ENCODE data around the gene CLASP2.

The CLASP2 gene

DNA sequence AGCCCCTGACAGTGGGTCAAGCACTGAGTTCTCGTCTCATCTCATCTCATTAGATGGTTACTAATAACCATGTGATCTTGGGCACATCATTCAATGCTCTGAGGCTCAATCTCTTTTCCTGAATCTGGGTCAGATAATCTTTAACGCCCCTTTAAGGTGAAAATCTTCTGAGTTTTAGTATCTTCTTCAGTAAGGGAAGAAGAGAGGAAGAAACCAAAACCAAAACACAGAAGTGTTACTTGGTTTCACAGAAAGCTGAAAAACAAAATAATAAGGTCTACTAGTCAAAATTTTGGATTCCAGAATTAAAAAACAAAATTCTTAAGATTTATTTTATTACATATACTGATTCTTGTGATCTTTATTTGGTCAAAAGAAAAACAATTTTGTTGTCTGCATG, 78.2 kb downstream of the CLASP2 start:
- DNase-seq, result no peak
- Mint-ChIP-seq H3K9me3 (no peaks in the 10 kb centered on the region), H3K27me3 (no peaks in the 10 kb centered on the region), H3K27ac (no peak overlapping the region), H3K36me3 (peaks cover 5% of the 10 kb centered on the region), H3K4me1 (peaks cover 3% of the 10 kb centered on the region), H3K4me3 (no peak overlapping the region)
- CTCF ChIA-PET, result interaction anchor here (2.7 kb wide), 1 partner anchor 147 kb away, joined by 13 read pairs; no protein-coding TSS in a partner anchor

DNA sequence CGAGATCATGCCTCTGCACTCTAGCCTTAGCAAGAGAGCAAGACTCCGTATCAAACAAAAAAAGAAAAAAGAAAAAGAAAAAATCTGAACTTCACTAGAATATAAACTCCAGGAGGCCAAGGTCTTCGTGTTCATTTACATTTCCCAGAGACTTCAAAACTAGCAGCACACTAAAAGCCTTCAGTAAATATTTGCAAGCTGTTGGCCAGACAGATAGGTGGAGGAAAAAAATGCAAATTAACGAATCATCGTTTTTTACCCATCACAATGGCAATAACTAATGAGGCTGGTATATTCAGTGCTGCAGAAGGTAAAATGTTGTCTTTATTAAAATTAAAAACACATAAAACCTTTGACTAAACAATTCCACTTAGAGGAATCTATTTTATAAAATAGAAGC, 80.6 kb downstream of the CLASP2 start:
- Mint-ChIP-seq H3K27ac (no peak overlapping the region), H3K4me3 (no peak overlapping the region), H3K9me3 (no peaks in the 10 kb centered on the region), H3K36me3 (no peaks in the 10 kb centered on the region), H3K4me1 (peaks cover 3% of the 10 kb centered on the region), H3K27me3 (no peaks in the 10 kb centered on the region)
- DNase-seq, result no peak
- CTCF ChIA-PET, result interaction anchor here (0.9 to 3.2 kb wide), 7 partner anchors 52 to 154 kb away, joined by 3 to 28 read pairs (median 5); no protein-coding TSS in a partner anchor

DNA sequence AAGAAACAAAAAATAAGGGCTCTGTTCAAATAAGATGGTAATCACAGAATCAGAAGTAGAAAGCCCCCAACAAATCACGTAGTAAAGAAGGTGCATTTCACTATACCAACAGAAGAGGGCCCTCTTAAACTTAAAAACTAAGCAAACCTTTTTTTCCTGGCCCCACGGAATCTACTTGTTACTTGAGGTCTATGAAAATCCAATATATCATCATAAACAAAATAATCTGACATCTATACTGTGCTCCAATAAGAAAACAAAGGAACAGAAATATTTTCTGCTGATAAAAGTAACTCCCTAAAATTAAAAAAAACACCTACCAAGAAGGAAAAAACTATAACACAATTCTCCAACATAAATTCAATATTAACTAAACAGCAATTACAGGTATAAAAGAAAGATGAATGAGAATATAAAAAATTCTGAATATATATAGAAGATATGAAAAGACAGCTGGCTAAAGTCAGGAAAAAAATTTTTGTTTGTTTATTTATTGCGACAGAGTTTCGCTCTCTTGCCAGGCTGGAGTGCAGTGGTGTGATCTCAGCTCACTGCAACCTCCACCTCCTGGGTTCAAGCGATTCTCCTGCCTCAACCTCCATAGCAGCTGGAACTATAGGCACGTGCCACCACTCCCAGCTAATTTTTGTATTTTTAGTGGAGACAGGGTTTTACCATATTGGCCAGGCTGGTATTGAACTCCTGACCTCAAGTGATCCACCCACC, 81.8 kb downstream of the CLASP2 start:
- Mint-ChIP-seq H3K9me3 (no peaks in the 10 kb centered on the region), H3K27me3 (no peaks in the 10 kb centered on the region), H3K36me3 (no peaks in the 10 kb centered on the region), H3K27ac (no peak overlapping the region), H3K4me3 (no peak overlapping the region), H3K4me1 (peaks cover 3% of the 10 kb centered on the region)
- CTCF ChIA-PET, result interaction anchor here (0.8 to 3.2 kb wide), 7 partner anchors 53 to 155 kb away, joined by 3 to 28 read pairs (median 5); no protein-coding TSS in a partner anchor
- DNase-seq, result no peak

DNA sequence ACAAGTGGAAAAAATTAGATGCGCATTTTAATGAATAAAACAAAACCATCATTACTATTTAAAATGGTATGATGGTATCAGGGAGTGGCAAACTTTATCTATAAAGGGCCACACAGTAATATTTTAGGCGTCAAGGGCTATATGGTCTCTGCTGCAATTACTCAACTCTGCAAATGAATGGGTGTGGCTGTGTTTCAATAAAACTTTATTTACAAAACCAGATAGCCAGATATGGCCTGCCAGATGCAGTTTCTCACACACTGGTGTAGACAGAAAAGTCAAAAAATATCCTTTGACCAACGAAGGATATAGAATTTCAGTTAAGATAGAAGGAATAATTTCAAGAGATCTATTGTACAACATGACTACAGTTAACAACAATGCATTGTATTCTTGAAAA, 83.8 kb downstream of the CLASP2 start:
- CTCF ChIA-PET, result interaction anchor here (1.3 kb wide), 1 partner anchor 153 kb away, joined by 5 read pairs; no protein-coding TSS in a partner anchor
- no peak for DNase-seq
- H3K4me3 Mint-ChIP-seq, result no peak overlapping the region
- H3K27me3 Mint-ChIP-seq, result no peaks in the 10 kb centered on the region
- no peaks in the 10 kb centered on the region for H3K9me3 Mint-ChIP-seq
- no peaks in the 10 kb centered on the region for H3K4me1 Mint-ChIP-seq
- H3K36me3 Mint-ChIP-seq, result no peaks in the 10 kb centered on the region
- H3K27ac Mint-ChIP-seq, result no peak overlapping the region

DNA sequence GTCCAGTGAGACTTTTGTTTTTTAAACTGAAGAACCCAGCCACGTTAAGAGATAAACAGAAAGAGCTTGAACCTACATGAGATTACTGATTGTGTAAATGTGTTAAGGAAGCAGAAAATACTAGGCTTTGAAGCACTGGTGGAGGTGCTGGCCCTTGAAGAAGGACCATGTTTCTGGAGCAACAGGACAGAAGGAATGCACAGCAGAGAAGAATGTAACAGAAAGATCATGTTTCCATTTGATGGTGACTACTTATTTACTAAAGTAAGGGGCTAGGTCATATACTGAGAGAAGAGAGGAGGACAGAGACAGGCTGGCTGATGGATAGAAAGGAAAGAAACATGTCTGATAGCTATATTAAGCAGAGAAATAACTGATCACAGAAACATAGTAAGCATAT, 88.8 kb downstream of the CLASP2 start:
- Mint-ChIP-seq H3K27ac (no peak overlapping the region), H3K4me3 (no peak overlapping the region), H3K36me3 (peaks cover 3% of the 10 kb centered on the region), H3K27me3 (no peaks in the 10 kb centered on the region), H3K9me3 (no peaks in the 10 kb centered on the region), H3K4me1 (no peaks in the 10 kb centered on the region)
- no peak for DNase-seq
- CTCF ChIA-PET, result no interaction called here

DNA sequence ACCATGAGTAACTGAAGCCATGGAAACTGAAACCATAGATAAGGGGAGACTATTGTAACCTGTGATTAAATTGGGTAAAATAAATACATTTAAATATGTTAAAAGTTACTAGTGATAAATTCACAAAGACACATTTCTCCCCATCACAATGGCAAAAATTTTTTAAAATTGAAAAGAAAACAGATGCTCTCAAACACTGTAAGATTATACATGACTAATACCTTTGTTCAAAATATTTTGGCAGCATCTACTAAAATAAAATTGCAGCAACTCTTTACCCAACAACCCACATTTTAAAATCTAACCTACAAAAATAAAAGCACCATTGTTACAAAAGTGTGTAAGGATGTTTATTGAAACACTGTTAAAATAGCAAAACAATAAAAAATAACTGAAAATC, 93.3 kb downstream of the CLASP2 start:
- CTCF ChIA-PET, result no interaction called here
- H3K9me3 Mint-ChIP-seq, result no peaks in the 10 kb centered on the region

DNA sequence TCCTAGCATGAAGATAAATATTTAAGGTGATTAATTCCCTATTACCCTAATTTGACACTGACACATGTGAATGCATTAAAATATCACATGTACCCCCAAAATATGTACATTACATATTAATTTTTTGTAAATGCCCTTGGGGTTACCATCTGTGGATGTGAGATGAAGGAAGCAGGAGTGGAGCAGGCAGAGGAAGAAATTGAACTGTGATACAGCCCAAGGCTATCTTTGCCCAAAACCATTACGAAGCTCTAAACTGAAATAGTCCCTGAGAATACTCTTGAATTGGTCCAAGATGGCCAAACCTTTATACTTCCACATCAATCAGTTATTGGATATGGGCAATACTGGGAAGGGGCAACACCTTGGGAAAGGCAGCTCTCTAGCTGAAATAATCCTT, 105.0 kb downstream of the CLASP2 start:
- CTCF ChIA-PET, result interaction anchor here (1.6 kb wide), 1 partner anchor 174 kb away, joined by 3 read pairs; no protein-coding TSS in a partner anchor

More for the DNA sequence above, 93.3 kb downstream of the CLASP2 start:
- no peak overlapping the region for H3K4me3 Mint-ChIP-seq
- H3K36me3 Mint-ChIP-seq, result peaks cover 6% of the 10 kb centered on the region
- H3K27me3 Mint-ChIP-seq, result no peaks in the 10 kb centered on the region
- no peak for DNase-seq
- H3K27ac Mint-ChIP-seq, result no peak overlapping the region
- no peaks in the 10 kb centered on the region for H3K4me1 Mint-ChIP-seq

DNA sequence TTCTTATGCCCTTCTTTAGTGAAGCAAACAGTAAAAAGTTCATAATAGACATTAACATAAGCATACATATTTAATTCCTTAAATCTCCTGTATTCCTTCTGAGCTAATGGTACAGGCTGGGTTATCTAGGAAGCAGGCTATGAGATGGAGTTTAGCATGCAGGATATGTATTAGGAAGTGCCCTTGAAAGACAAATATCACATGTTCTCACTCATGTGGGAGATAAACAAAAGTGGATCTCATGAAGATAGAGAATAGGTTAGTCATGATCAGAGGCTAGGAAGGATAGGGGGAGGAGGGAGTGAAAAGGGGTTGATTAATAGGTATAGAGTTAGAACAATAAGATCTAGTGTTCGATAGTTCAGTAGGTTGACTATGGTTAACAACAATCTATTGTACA, 105.4 kb downstream of the CLASP2 start:
- no peak for DNase-seq
- Mint-ChIP-seq H3K9me3 (no peaks in the 10 kb centered on the region), H3K27ac (no peak overlapping the region), H3K27me3 (no peaks in the 10 kb centered on the region), H3K4me3 (no peak overlapping the region), H3K36me3 (peaks cover 11% of the 10 kb centered on the region), H3K4me1 (no peaks in the 10 kb centered on the region)
- CTCF ChIA-PET, result interaction anchor here (1.6 kb wide), 1 partner anchor 175 kb away, joined by 3 read pairs; no protein-coding TSS in a partner anchor

More for the DNA sequence above, 105.0 kb downstream of the CLASP2 start:
- Mint-ChIP-seq H3K4me1 (no peaks in the 10 kb centered on the region), H3K27ac (no peak overlapping the region), H3K36me3 (peaks cover 10% of the 10 kb centered on the region), H3K27me3 (no peaks in the 10 kb centered on the region), H3K4me3 (no peak overlapping the region), H3K9me3 (no peaks in the 10 kb centered on the region)
- no peak for DNase-seq

DNA sequence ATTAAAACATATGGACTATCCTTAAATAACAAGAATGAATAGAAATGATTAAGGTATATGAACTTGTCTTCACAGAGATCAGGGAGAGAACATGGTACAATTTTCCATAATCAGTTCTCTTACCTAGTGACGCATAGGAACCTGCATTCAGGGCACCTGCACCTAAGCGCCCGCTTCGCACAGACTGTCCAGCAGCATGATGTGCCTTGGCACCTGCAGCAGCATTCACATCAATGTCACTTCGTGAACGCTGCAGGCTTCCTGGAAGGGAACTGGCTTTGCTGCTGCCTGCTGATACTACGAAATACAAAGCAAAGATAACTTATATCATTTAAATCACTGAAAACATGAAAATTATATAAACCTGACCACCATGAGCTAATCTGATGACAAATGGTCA, 115.2 kb downstream of the CLASP2 start:
- no peak for DNase-seq
- CTCF ChIA-PET, result no interaction called here
- Mint-ChIP-seq H3K4me1 (no peaks in the 10 kb centered on the region), H3K27me3 (no peaks in the 10 kb centered on the region), H3K9me3 (no peaks in the 10 kb centered on the region), H3K27ac (no peak overlapping the region), H3K36me3 (peaks cover 41% of the 10 kb centered on the region), H3K4me3 (no peak overlapping the region)

DNA sequence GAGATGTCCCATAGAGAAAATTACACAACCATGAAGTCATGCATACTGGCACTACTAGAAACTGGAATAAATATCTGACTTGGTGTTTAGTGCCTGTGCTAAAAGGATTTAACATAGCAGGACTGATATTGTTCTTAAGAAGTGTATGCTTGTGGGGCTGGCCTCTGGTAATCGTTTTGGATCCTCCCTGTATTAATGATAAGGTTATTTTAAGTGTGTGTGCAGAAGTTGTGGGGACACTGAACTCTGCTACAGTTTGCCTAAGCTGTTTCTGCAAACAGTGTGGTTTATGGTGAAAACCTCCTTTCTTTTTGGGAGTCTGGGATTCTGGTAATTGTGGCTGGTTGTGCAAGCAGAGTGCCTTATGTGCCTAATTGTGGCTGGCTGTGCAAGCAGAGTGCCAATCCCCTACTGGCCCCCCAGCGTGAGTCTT, 120.8 kb downstream of the CLASP2 start:
- Mint-ChIP-seq H3K4me1 (no peaks in the 10 kb centered on the region), H3K4me3 (no peak overlapping the region), H3K36me3 (peaks cover 14% of the 10 kb centered on the region), H3K27me3 (no peaks in the 10 kb centered on the region), H3K9me3 (no peaks in the 10 kb centered on the region), H3K27ac (no peak overlapping the region)
- no peak for DNase-seq
- CTCF ChIA-PET, result interaction anchor here (0.6 kb wide), 1 partner anchor 956 kb away, joined by 4 read pairs; no protein-coding TSS in a partner anchor

DNA sequence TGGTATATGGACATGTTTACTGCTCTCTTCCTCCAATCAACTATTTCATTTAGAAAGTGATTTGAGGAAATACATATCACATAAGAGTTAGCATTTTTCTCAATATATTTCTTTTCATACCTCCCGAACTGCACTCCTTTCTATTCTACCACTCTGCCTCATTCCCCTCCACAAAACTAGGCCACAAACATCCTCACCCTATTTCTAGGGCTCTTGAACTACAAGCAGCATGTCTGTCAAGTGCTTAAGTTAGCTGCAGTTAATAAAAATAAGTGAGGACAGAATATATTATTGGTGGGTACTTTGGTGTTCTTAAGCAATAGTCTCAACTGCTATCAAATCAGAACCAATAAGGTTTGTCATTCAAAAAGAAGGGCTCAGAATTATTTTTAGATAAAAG, 125.1 kb downstream of the CLASP2 start:
- CTCF ChIA-PET, result no interaction called here

DNA sequence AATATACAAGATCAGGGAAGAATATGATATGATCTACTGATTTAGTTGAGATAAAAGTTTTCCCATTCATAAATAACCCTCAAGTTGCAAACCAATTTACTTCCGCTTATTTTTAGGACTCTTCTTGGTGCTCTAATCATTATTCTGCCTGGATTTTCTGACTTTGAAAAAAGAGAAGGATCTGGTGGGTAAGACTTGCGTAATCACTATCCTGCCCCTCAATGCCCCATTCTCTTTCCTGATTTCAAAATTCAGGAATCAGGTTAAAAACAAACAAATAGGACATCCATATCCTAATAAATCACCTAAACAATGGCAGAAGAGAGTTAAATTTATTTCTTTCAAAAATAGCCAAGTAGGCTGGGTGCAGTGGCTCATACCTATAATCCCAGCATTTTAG, 127.5 kb downstream of the CLASP2 start:
- H3K36me3 Mint-ChIP-seq, result peaks cover 10% of the 10 kb centered on the region
- CTCF ChIA-PET, result no interaction called here

More for the DNA sequence above, 125.1 kb downstream of the CLASP2 start:
- DNase-seq, result no peak
- Mint-ChIP-seq H3K36me3 (peaks cover 8% of the 10 kb centered on the region), H3K27me3 (no peaks in the 10 kb centered on the region), H3K9me3 (no peaks in the 10 kb centered on the region), H3K4me3 (no peak overlapping the region), H3K27ac (no peak overlapping the region), H3K4me1 (no peaks in the 10 kb centered on the region)

DNA sequence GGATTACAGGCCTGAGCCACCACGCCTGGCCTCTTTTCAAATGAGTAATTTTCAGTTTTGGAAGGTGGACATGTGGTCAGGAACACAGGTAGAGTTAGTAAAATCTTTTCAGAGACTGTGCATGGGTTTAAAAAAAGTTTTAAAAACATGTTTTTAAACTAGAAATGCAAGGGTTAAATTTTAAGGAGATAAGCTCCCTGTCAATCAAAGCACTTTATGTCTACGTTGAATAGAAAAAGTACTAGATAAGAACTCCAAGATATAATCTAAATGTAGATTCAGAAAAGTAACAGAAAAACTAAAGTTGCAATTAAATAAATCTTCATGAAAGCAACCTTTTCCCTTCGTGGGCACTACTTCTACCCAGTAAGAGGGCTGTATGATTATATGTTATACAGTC, 131.7 kb downstream of the CLASP2 start:
- no peak for DNase-seq
- CTCF ChIA-PET, result no interaction called here

More for the DNA sequence above, 127.5 kb downstream of the CLASP2 start:
- H3K27ac Mint-ChIP-seq, result no peak overlapping the region
- H3K4me1 Mint-ChIP-seq, result no peaks in the 10 kb centered on the region
- H3K4me3 Mint-ChIP-seq, result no peak overlapping the region
- H3K27me3 Mint-ChIP-seq, result no peaks in the 10 kb centered on the region
- no peaks in the 10 kb centered on the region for H3K9me3 Mint-ChIP-seq
- no peak for DNase-seq

DNA sequence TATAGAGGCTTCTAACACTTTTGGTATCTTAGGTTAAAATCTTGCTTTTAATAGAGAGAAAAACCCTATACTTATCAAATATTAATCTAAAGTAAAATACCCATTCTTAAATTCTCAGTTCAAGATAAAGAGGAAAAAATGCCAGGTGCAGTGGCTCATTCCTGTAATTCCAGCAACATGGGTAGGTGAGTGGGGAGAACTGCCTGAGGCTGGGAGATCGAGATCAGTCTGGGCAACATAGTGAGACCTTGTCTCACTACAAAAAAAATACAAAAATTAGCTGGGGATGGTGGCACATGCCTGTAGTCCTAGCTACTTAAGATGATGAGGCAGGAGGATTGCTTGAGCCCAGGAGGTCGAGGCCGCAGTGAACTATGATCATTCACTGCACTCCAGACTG, 135.8 kb downstream of the CLASP2 start:
- Mint-ChIP-seq H3K27ac (no peak overlapping the region), H3K9me3 (no peaks in the 10 kb centered on the region), H3K4me1 (no peaks in the 10 kb centered on the region), H3K4me3 (no peak overlapping the region), H3K27me3 (no peaks in the 10 kb centered on the region), H3K36me3 (peaks cover 3% of the 10 kb centered on the region)
- CTCF ChIA-PET, result no interaction called here
- DNase-seq, result no peak

More for the DNA sequence above, 131.7 kb downstream of the CLASP2 start:
- peaks cover 9% of the 10 kb centered on the region for H3K36me3 Mint-ChIP-seq
- H3K4me3 Mint-ChIP-seq, result no peak overlapping the region
- no peaks in the 10 kb centered on the region for H3K27me3 Mint-ChIP-seq
- no peak overlapping the region for H3K27ac Mint-ChIP-seq
- no peaks in the 10 kb centered on the region for H3K9me3 Mint-ChIP-seq
- no peaks in the 10 kb centered on the region for H3K4me1 Mint-ChIP-seq

DNA sequence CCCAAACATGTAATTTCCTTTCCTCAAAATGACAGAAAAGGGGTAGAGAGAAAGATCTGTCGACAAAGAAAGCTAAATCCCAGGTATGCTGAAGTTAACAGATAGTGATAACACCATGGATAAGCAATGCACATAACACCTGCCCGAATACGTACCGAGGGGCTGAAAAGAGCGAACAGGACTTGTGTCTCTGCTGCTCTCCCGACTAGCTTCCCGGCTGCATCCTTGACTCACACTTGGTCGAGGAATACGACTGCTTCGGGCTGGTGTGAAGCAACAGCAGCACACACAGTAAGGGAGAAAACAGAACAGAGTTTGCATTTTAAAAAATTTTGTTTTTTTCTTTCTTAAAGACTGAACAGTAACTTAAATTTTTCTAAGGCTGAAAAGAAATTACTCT, 136.4 kb downstream of the CLASP2 start:
- Mint-ChIP-seq H3K4me3 (no peak overlapping the region), H3K27me3 (no peaks in the 10 kb centered on the region), H3K9me3 (no peaks in the 10 kb centered on the region), H3K36me3 (peaks cover under 1% of the 10 kb centered on the region), H3K27ac (no peak overlapping the region), H3K4me1 (no peaks in the 10 kb centered on the region)
- no peak for DNase-seq
- CTCF ChIA-PET, result no interaction called here

Measured in activated naive CD4-positive, alpha-beta T cell treated with anti-CD3 and anti-CD28 coated beads, Interleukin-2, amount 10 ng/mL, durations not matched to agents 7 days and 5 days (primary cell).